Measurements from ENCODE around the gene LUZP2. TPM values are rescaled to one million over a fixed set of nuclear protein-coding genes. Genes with fewer than 3 reads are reported as not detected.

LUZP2 gene
- total RNA-seq, 2 experiments from 2014 or later: not detected

DNA sequence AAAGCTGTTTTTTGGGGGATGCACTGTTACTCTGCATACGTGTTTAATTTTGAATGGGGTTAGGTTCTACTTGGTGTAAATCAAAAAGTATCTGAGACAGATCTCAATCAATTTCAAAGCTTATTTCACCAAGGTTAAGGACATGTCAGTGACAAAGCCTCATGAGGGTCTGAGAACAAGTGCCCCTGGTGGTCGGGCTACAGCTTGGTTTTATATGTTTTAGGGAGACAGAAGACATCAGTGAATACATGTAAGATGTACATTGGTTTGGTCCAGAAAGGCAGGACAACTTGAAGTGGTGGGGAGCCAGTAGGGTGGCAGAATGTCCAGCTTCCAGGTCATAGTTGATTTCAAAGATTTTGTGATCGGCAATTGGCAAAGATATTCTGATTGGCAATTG lies 262.9 kb downstream of the LUZP2 start:
- Histone ChIP-seq H3K9me3 (ENCODE audit: low read length) (no peaks in the 10 kb centered on the region), H3K79me2 (ENCODE audit: insufficient read depth, low read depth, low read length) (no peaks in the 10 kb centered on the region), H2AFZ (ENCODE audit: low read length) (no peak overlapping the region), H3K4me3 (ENCODE audit: low read depth, low read length, poor library complexity, severe bottlenecking) (no peak overlapping the region), H3K9me2 (ENCODE audit: insufficient read depth, low read length) (no peaks in the 10 kb centered on the region), H3K4me2 (ENCODE audit: low read length) (no peak overlapping the region), H4K20me1 (ENCODE audit: insufficient read depth, low read length) (no peaks in the 10 kb centered on the region), H3K27ac (ENCODE audit: low read depth, low read length, poor library complexity, severe bottlenecking) (no peak overlapping the region), H3K4me1 (ENCODE audit: insufficient read depth, low read length, poor library complexity, severe bottlenecking) (no peaks in the 10 kb centered on the region), H3K36me3 (ENCODE audit: insufficient read depth, low read length) (no peaks in the 10 kb centered on the region)
- intact Hi-C loops (cut with micrococcal nuclease; ENCODE audit: unreplicated experiment): no loop called here
- no TSS peak for BruUV-seq (replicated peaks)
- CTCF ChIA-PET (ENCODE audit: unreplicated experiment): no interaction called here
- POLR2A ChIA-PET: interaction anchor here (0.6 kb wide), 1 partner anchor 22 kb away, joined by 4 read pairs; no protein-coding TSS in a partner anchor
- TF ChIP-seq EZH2phosphoT487 (IDR thresholded peaks at IDR 0.05; ENCODE audit: borderline replicate concordance, low read depth, low read length): no peak
- TF ChIP-seq, protein P1, sequence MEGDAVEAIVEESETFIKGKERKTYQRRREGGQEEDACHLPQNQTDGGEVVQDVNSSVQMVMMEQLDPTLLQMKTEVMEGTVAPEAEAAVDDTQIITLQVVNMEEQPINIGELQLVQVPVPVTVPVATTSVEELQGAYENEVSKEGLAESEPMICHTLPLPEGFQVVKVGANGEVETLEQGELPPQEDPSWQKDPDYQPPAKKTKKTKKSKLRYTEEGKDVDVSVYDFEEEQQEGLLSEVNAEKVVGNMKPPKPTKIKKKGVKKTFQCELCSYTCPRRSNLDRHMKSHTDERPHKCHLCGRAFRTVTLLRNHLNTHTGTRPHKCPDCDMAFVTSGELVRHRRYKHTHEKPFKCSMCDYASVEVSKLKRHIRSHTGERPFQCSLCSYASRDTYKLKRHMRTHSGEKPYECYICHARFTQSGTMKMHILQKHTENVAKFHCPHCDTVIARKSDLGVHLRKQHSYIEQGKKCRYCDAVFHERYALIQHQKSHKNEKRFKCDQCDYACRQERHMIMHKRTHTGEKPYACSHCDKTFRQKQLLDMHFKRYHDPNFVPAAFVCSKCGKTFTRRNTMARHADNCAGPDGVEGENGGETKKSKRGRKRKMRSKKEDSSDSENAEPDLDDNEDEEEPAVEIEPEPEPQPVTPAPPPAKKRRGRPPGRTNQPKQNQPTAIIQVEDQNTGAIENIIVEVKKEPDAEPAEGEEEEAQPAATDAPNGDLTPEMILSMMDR (conservative IDR thresholded peaks at IDR 0.05; ENCODE audit: low read length): no peak
- no peak for DNase-seq (ENCODE audit: low spot score)

- Histone ChIP-seq H2AFZ (ENCODE audit: low read length) (no peak overlapping the region), H3K9me3 (ENCODE audit: low read length) (no peaks in the 10 kb centered on the region), H4K20me1 (ENCODE audit: insufficient read depth, low read length) (no peaks in the 10 kb centered on the region), H3K4me1 (ENCODE audit: insufficient read depth, low read length, poor library complexity, severe bottlenecking) (no peaks in the 10 kb centered on the region), H3K4me2 (ENCODE audit: low read length) (no peak overlapping the region), H3K9me2 (ENCODE audit: insufficient read depth, low read length) (no peaks in the 10 kb centered on the region), H3K36me3 (ENCODE audit: insufficient read depth, low read length) (no peaks in the 10 kb centered on the region), H3K4me3 (ENCODE audit: low read depth, low read length, poor library complexity, severe bottlenecking) (no peak overlapping the region), H3K27ac (ENCODE audit: low read depth, low read length, poor library complexity, severe bottlenecking) (no peak overlapping the region), H3K79me2 (ENCODE audit: insufficient read depth, low read depth, low read length) (no peaks in the 10 kb centered on the region)
- no peak for DNase-seq (ENCODE audit: low spot score)
- ChIA-PET CTCF (ENCODE audit: unreplicated experiment) (no interaction called here), POLR2A (no interaction called here)
- no TSS peak for BruUV-seq (replicated peaks)
- no peak for TF ChIP-seq EZH2phosphoT487 (IDR thresholded peaks at IDR 0.05; ENCODE audit: borderline replicate concordance, low read depth, low read length)
- TF ChIP-seq, protein P1 (conservative IDR thresholded peaks at IDR 0.05; ENCODE audit: low read length): no peak
- intact Hi-C loops (cut with micrococcal nuclease; ENCODE audit: unreplicated experiment): no loop called here
These were observed 263.8 kb downstream of the LUZP2 start for GRCh38 chr11:24760681-24761080.

GRCh38 chr11:24762076-24762475 lies 265.2 kb downstream of the LUZP2 start:
- Histone ChIP-seq H3K4me2 (ENCODE audit: low read length) (no peak overlapping the region), H4K20me1 (ENCODE audit: insufficient read depth, low read length) (no peaks in the 10 kb centered on the region), H3K36me3 (ENCODE audit: insufficient read depth, low read length) (no peaks in the 10 kb centered on the region), H2AFZ (ENCODE audit: low read length) (no peak overlapping the region), H3K4me1 (ENCODE audit: insufficient read depth, low read length, poor library complexity, severe bottlenecking) (no peaks in the 10 kb centered on the region), H3K9me2 (ENCODE audit: insufficient read depth, low read length) (no peaks in the 10 kb centered on the region), H3K9me3 (ENCODE audit: low read length) (no peaks in the 10 kb centered on the region), H3K79me2 (ENCODE audit: insufficient read depth, low read depth, low read length) (no peaks in the 10 kb centered on the region), H3K4me3 (ENCODE audit: low read depth, low read length, poor library complexity, severe bottlenecking) (no peak overlapping the region), H3K27ac (ENCODE audit: low read depth, low read length, poor library complexity, severe bottlenecking) (no peak overlapping the region)
- ChIA-PET POLR2A (interaction anchor here (0.6 kb wide), 1 partner anchor 14 kb away, joined by 3 read pairs; no protein-coding TSS in a partner anchor), CTCF (ENCODE audit: unreplicated experiment) (no interaction called here)
- intact Hi-C loops (cut with micrococcal nuclease; ENCODE audit: unreplicated experiment): no loop called here
- TF ChIP-seq, protein P1 (conservative IDR thresholded peaks at IDR 0.05; ENCODE audit: low read length): no peak
- TF ChIP-seq EZH2phosphoT487 (IDR thresholded peaks at IDR 0.05; ENCODE audit: borderline replicate concordance, low read depth, low read length): no peak
- no TSS peak for BruUV-seq (replicated peaks)
- no peak for DNase-seq (ENCODE audit: low spot score)
